Fibroblast of lung (primary cell): ENCODE data around the gene RBM15B. TPM values are rescaled to one million over a fixed set of nuclear protein-coding genes. Genes with fewer than 3 reads are reported as not detected.
"Not testable (repeated sequence)": the region's sequence is repeated elsewhere in the genome, so short reads cannot be mapped to it uniquely, and the experiment has no call there.

Experiments used
- DNase-seq, 2 donors: peaks; one replicate each; pipeline versions ENCODE4 v3.0.0 to v3.0.0-alpha.2; 2010; ENCODE audit warnings: low read depth in 2 of 2
- H2AFZ ChIP-seq: 2 replicates; pipeline ENCODE4 v1.5.1; 2012; ENCODE audit warnings: low read length, control low read depth, inconsistent platforms
- H3K27ac ChIP-seq: 2 replicates; pipeline ENCODE4 v1.5.1; 2011; ENCODE audit warnings: low read length, control low read depth; ENCODE audit not compliant: insufficient read depth
- H3K27me3 ChIP-seq: 2 replicates; pipeline ENCODE4 v1.5.1; 2011; ENCODE audit warnings: mild to moderate bottlenecking, low read length; ENCODE audit not compliant: control insufficient read depth, insufficient read depth
- H3K36me3 ChIP-seq: 2 replicates; pipeline ENCODE4 v1.5.1; 2011; ENCODE audit warnings: low read length; ENCODE audit not compliant: control insufficient read depth, insufficient read depth
- H3K4me1 ChIP-seq: 2 replicates; pipeline ENCODE4 v1.5.1; 2011; ENCODE audit warnings: low read length; ENCODE audit not compliant: control insufficient read depth, insufficient read depth; ENCODE audit errors: extremely low read depth
- H3K4me2 ChIP-seq: 2 replicates; pipeline ENCODE4 v1.5.1; 2011; ENCODE audit warnings: low read length, control low read depth; ENCODE audit not compliant: insufficient read depth; ENCODE audit errors: extremely low read depth
- H3K4me3 ChIP-seq, 4 experiments: fragments of 200-600 bp in 1 of 4; sonication (generic) in 1 of 4; replicated peaks in 1 of 4; 2 replicates each; pipeline ENCODE4 v1.5.1; 2011 to 2016; ENCODE audit warnings: low read length in 4 of 4, low read depth in 3 of 4, mild to moderate bottlenecking in 3 of 4, control low read depth in 2 of 4, inconsistent platforms in 1 of 4, mixed read lengths in 1 of 4; ENCODE audit not compliant: insufficient read depth in 1 of 4; ENCODE audit errors: control extremely low read depth in 1 of 4
- H3K79me2 ChIP-seq: 2 replicates; pipeline ENCODE4 v1.5.1; 2012; ENCODE audit warnings: mild to moderate bottlenecking, low read length, inconsistent platforms; ENCODE audit not compliant: control insufficient read depth, insufficient read depth
- H3K9ac ChIP-seq: 2 replicates; pipeline ENCODE4 v1.5.1; 2011; ENCODE audit warnings: mild to moderate bottlenecking, low read length, control low read depth; ENCODE audit not compliant: insufficient read depth
- H3K9me3 ChIP-seq: 2 replicates; pipeline ENCODE4 v1.5.1; 2012; ENCODE audit warnings: low read depth, low read length; ENCODE audit not compliant: control insufficient read depth, insufficient read depth
- H4K20me1 ChIP-seq: 2 replicates; pipeline ENCODE4 v1.5.1; 2011; ENCODE audit warnings: low read length; ENCODE audit not compliant: control insufficient read depth, insufficient read depth; ENCODE audit errors: extremely low read depth
- EZH2 ChIP-seq: IDR thresholded peaks from 2 replicates; pipeline ENCODE4 v1.5.1; 2012; ENCODE audit warnings: low read length, control low read depth, mild to moderate bottlenecking; ENCODE audit errors: missing control alignments
- polyA plus RNA-seq, 2 donors: library from polyadenylated mRNA; depleted of rRNA in 1 of 2; stranded (reverse) in 1 of 2; unstranded in 1 of 2; fragments of >200 nt; gene quantifications; 2 replicates each; pipeline ENCODE4 v1.2.1, GENCODE V29; 2011 to 2012; ENCODE audit warnings: missing spikeins in 1 of 2
- total RNA-seq: library from RNA; depleted of rRNA; stranded (reverse); fragments of >200 nt; gene quantifications from 2 replicates; pipeline ENCODE4 v1.2.1, GENCODE V29; 2014
- TF ChIP-seq, protein P1 (sequence below), 2 donors: IDR thresholded peaks in 1 of 2; conservative IDR thresholded peaks in 1 of 2; 1 replicate in 1 of 2; 2 replicates in 1 of 2; pipeline ENCODE4 v1.5.1; 2011 to 2012; ENCODE audit warnings: low read length in 2 of 2, control low read depth in 1 of 2, inconsistent platforms in 1 of 2, low read depth in 1 of 2, mild to moderate bottlenecking in 1 of 2

The RBM15B gene
- total and polyA plus RNA-seq, 2 donors (not counting 1 experiment from before 2014, with no cell fraction given), result 14.7 to 29.9 TPM

GRCh38 chr3:51362476-51362875, 28.6 kb upstream of the RBM15B start:
- no peak overlapping the region for H3K4me3 ChIP-seq
- H3K4me2 ChIP-seq, result no peak overlapping the region
- no peak overlapping the region for H3K27ac ChIP-seq
- H3K79me2 ChIP-seq, result no peaks in the 10 kb centered on the region
- no peaks in the 10 kb centered on the region for H4K20me1 ChIP-seq
- H3K9me3 ChIP-seq, result no peaks in the 10 kb centered on the region
- no peak overlapping the region for H3K9ac ChIP-seq
- no peaks in the 10 kb centered on the region for H3K36me3 ChIP-seq
- no peak for DNase-seq
- H3K27me3 ChIP-seq, result no peaks in the 10 kb centered on the region
- H3K4me1 ChIP-seq, result no peaks in the 10 kb centered on the region
- H2AFZ ChIP-seq, result no peak overlapping the region
- TF ChIP-seq EZH2, result no peak
- TF ChIP-seq, protein P1, sequence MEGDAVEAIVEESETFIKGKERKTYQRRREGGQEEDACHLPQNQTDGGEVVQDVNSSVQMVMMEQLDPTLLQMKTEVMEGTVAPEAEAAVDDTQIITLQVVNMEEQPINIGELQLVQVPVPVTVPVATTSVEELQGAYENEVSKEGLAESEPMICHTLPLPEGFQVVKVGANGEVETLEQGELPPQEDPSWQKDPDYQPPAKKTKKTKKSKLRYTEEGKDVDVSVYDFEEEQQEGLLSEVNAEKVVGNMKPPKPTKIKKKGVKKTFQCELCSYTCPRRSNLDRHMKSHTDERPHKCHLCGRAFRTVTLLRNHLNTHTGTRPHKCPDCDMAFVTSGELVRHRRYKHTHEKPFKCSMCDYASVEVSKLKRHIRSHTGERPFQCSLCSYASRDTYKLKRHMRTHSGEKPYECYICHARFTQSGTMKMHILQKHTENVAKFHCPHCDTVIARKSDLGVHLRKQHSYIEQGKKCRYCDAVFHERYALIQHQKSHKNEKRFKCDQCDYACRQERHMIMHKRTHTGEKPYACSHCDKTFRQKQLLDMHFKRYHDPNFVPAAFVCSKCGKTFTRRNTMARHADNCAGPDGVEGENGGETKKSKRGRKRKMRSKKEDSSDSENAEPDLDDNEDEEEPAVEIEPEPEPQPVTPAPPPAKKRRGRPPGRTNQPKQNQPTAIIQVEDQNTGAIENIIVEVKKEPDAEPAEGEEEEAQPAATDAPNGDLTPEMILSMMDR (conservative IDR thresholded peaks at IDR 0.05 in 1 of 2, IDR thresholded peaks at IDR 0.05 in 1 of 2; ENCODE audit: low read depth in 1 of 2, low read length in 2 of 2), result no peak

DNA sequence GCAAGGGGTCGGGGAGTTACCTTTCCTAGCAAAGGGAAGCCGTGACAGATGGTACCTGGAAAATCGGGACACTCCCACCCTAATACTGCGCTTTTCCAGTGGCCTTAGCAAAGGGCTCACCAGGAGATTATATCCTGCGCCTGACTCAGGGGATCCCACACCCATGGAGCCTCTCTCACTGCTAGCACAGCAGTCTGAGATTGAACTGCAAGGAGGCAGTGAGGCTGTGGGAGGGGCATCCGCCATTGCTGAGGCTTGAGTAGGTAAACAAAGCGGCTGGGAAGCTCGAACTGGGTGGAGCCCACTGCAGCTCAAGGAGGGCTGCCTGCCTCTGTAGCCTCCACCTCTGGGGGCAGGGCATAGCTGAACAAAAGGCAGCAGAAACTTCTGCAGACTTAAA, 22.8 kb upstream of the RBM15B start:
- H3K36me3 ChIP-seq, H4K20me1 ChIP-seq, H3K27ac ChIP-seq, H3K4me3 ChIP-seq, H3K4me1 ChIP-seq, H3K4me2 ChIP-seq, H3K9ac ChIP-seq, DNase-seq, H3K27me3 ChIP-seq, H2AFZ ChIP-seq, H3K79me2 ChIP-seq, H3K9me3 ChIP-seq: not testable (repeated sequence)

GRCh38 chr3:51371943-51372557, 19.0 kb upstream of the RBM15B start:
- Histone ChIP-seq H3K9ac (no peak overlapping the region), H3K27ac (no peak overlapping the region), H3K9me3 (no peaks in the 10 kb centered on the region), H3K27me3 (peaks cover 4% of the 10 kb centered on the region), H3K4me1 (no peaks in the 10 kb centered on the region), H3K4me2 (no peak overlapping the region), H3K4me3 (no peak overlapping the region), H2AFZ (no peak overlapping the region), H3K79me2 (no peaks in the 10 kb centered on the region), H4K20me1 (no peaks in the 10 kb centered on the region), H3K36me3 (no peaks in the 10 kb centered on the region)
- peak; percentile 62 to 87 for DNase-seq
- TF ChIP-seq, protein P1 (conservative IDR thresholded peaks at IDR 0.05 in 1 of 2, IDR thresholded peaks at IDR 0.05 in 1 of 2; ENCODE audit: low read depth in 1 of 2, low read length in 2 of 2), result peak; percentile 83 to 84
- no peak for TF ChIP-seq EZH2
